ENCODE results near the gene HMGCR.

HMGCR gene

GRCh38 chr5:75340714-75341478, 3.9 kb downstream of the HMGCR start:
- no peak for DNase-seq (ENCODE audit: low read depth)

- no peak for DNase-seq (ENCODE audit: low read depth)
Observed at GRCh38 chr5:75341934-75342333, 4.9 kb downstream of the HMGCR start.

GRCh38 chr5:75342836-75343235, 5.8 kb downstream of the HMGCR start:
- DNase-seq (ENCODE audit: low read depth) = no peak

DNA sequence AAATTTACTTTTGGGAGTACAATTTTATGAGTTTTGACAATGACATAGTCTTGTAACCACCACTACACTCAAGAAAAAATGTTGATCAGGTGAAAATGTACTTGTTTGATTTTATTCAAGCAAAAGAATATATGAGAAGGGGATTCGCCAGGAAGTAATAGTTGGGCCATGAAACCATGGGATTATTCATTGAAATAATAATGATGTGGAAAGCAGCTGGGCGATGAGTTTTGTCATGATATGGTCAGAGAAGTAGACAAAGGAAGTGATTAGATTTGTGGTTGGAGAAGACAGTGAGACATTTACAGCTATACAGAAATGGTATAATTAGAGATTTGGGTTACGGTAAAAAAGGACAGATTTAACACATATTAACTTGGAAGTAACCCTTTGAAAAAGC, 11.2 kb downstream of the HMGCR start:
- DNase-seq (ENCODE audit: low read depth) = no peak

DNA sequence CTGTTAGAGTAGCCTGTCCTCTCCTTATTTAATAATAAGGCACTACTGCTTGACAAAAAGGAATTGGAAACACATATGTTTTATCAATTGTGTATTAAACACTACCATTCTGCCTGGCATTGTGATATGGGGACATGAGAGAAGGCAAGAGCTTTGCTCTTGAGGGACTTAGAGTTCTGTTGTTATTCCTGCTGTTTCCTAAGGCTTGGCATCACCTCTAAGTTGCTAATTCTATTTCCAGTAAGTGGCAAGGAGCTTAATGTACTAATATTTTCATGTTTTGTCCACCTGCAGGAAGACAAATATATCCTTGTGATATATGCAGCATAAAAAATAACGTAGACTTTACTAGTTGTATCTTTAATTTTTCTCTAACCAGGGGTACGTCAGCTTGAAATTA, 12.6 kb downstream of the HMGCR start:
- no peak for DNase-seq (ENCODE audit: low read depth)

- DNase-seq (ENCODE audit: low read depth) = no peak
Observed at GRCh38 chr5:75351139-75351926, 14.3 kb downstream of the HMGCR start.

GRCh38 chr5:75355236-75355635, 18.2 kb downstream of the HMGCR start:
- DNase-seq (ENCODE audit: low read depth) = no peak

DNA sequence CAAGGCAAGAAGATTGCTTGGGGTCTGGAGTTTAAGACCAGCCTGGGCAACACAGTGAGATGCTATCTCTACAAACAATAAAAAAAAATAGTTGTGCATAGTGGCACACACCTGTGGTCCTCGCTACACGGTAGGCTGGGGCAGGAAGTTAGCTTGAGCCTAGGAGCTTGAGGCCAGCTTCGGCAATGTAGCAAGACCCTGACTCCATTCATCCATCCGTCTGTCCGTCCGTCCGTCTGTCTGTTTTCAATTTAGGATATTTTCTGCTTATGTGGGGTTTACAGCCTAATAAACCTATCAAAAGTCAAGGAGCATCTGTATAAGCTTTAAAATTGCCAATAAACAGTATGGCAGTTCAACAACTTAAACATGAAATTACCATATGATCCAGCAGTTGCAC, 19.7 kb downstream of the HMGCR start:
- DNase-seq (ENCODE audit: low read depth) = no peak

GRCh38 chr5:75358117-75358516, 21.1 kb downstream of the HMGCR start:
- DNase-seq (ENCODE audit: low read depth) = no peak

DNA sequence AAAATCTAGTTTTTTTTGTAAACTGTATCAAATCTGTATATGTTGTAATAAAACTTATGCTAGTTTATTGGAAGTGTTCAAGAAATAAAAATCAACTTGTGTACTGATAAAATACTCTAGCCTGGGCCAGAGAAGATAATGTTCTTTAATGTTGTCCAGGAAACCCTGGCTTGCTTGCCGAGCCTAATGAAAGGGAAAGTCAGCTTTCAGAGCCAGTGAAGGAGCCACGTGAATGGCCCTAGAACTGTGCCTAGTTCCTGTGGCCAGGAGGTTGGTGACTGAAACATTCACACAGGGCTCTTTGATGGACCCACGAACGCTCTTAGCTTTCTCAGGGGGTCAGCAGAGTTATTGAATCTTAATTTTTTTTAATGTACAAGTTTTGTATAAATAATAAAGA, 24.3 kb downstream of the HMGCR start:
- DNase-seq (ENCODE audit: low read depth) = no peak

DNA sequence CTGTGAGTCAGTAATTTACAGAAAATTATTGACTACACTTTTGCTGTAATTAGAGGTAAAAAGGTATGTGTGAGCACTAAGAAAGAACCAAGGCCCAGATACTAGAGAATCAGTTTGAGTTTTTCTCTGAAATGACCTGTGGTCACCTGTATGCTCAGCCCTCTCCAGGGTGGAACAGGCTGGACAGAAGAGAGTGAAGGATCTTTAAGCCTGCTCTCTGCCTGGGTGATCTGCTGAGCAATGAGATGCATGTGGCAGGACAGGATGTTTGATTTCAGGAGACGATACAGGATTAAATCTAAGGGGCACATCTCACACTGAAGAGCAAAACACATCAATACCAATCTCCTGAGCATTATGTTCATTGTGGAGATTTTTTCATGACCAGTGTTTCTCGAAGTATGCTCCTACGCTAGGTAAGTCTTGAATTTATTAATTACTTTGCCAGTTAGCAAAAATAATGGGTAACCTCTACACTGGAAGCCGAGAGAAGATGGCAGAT, 25.5 kb downstream of the HMGCR start:
- DNase-seq (ENCODE audit: low read depth) = no peak

DNA sequence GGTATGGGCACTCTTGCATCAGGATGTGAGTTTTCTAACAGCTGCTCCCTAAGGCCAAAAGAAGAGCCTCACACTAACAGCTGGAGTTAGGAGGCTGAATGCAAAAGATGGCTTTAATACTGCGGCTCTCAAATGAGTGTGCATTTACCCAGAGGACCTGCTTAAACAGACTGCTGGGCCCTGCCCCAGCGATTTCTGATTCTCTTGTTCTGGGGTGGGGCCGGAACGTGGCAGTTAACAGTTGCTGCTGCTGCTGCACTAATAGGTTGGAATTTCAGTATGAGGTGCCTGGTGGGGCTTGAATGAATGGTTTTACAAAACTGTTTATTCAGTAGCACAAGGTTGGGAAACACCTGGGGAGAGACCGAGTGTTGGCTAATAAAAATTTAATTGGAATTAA, 26.1 kb downstream of the HMGCR start:
- no peak for DNase-seq (ENCODE audit: low read depth)

GRCh38 chr5:75363726-75364495, 26.9 kb downstream of the HMGCR start:
- no peak for DNase-seq (ENCODE audit: low read depth)

- DNase-seq (ENCODE audit: low read depth) = no peak
Observed at GRCh38 chr5:75364571-75365280, 27.7 kb downstream of the HMGCR start.

DNA sequence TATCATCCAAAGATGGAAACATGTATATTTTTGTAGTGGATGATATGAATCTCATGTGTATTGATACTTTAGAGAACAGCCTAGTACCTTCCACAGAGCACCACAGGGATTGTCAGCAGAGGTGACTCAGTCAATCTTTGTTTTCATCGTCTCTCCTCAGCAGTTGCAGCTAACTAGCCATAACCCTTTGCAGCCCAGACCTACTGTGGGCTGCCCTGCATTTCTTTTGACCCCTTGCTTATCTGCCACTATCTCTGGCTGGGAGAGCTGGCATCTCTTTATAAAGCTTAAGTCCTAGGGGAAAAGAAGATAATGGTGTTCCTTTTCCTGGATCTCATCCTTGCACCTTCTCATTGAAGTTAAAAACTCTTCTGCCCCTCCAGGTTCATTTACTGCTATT, 28.7 kb downstream of the HMGCR start:
- no peak for DNase-seq (ENCODE audit: low read depth)

DNA sequence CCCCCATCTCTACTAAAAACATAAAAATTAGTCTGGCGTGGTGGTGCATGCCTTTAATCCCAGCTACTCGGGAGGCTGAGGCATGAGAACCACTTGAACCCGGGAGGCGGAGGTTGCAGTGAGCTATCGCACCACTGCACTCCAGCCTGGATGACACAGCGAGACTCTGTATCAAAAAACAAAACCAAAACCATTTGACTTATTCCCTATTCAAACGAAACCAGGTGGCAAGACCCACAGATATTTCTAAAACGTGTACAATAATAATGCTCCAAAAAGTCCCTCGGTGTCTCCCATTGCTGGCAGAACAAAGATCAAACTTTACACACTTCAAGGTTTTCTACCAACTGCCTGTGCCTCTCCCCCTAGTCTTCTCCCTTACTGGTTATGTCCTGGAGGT, 29.8 kb downstream of the HMGCR start:
- DNase-seq (ENCODE audit: low read depth) = no peak

DNA sequence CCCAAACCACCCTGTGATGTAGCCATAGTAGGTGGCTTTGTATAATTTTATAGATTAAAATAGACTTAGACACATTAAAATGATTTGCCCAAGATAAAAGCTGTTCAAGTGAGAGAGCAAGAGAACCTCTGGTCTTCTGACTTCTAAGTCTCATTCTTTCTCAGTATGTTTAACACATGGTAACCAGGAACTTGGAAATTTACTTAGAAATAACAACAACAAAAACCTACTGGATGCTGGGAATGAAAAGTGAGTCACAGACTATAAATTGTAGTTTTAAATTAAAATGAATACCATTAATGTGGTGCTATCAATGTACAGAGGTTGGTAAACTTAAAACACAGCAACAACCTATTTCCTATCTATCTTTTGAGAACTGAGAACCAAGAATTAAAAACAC, 30.4 kb downstream of the HMGCR start:
- no peak for DNase-seq (ENCODE audit: low read depth)

- DNase-seq (ENCODE audit: low read depth) = no peak
Observed at GRCh38 chr5:75368391-75368790, 31.4 kb downstream of the HMGCR start.

- no peak for DNase-seq (ENCODE audit: low read depth)
Observed at GRCh38 chr5:75373862-75374261, 36.8 kb downstream of the HMGCR start.

DNA sequence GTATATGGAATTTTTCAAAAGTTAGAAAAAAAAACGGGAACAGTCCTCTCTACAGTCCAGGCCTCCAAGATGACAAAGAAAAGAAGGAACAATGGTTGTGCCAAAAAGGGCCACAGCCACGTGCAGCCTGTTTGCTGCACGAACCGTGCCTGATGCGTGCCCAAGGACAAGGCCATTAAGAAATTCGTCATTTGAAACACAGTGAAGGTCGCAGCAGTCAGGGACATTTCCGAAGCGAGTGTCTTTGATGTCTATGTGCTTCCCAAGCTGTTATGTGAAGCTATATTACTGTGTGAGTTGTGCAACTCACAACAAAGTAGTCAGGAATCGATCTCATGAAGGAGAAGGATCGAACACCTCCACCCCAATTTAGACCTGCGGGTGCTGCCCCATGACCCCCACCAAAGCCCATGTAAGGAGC, 37.4 kb downstream of the HMGCR start:
- DNase-seq (ENCODE audit: low read depth) = no peak

DNA sequence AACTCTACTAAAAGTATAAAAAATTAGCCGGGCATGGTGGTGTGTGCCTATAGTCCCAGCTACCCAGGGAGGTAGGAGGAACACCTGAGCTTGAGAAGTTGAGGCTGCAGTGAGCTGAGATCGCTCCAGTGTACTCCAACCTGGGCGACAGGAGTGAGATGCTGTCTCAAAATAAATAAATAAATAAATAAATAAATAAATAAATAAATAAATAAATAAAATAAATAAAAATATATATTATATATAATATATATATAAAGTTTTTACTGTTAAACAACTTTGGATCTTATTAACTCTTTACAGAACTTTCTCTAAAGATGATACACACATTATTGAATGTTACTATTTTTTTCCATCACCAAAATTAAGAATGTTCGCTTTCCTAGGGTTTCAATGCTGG, 38.4 kb downstream of the HMGCR start:
- no peak for DNase-seq (ENCODE audit: low read depth)

DNA sequence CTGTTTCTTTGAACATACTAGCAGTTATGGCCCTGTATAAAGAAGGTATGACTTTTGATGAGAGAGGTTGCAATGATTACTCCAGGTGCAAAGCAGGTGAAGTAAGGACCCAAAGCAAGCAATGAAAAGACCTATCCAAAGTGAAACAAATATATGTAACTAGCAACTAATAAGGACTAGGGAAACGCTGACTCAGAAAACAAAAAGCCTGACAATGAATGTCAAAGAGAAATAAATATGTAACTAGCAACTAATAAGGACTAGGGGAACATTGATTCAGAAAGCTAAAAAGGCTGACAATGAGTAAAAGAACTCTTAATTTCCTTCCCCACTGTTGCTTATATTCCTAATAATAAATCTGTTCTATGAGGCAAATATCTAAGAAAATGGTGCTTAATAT, 43.1 kb downstream of the HMGCR start:
- DNase-seq (ENCODE audit: low read depth) = no peak

Measured in activated T-helper 1 cell treated with Interleukin-2 at 50 U/mL for 16 hours (primary cell).